ENCODE results near the gene SYNE4. TPM values are rescaled to one million over a fixed set of nuclear protein-coding genes. Genes with fewer than 3 reads are reported as not detected.
"Not testable (repeated sequence)": the region's sequence is repeated elsewhere in the genome, so short reads cannot be mapped to it uniquely, and the experiment has no call there.

Gene SYNE4
- total and polyA plus RNA-seq, 10 donors: 0.54 to 1.6 (median 0.89) TPM; not detected in 1

- WGBS, 5 donors: 84 to 96% (median 92%) methylated on average over 1 to 5 of the region's 5 CpGs
- intact Hi-C loops (cut with DNase I; ENCODE audit: low total_unique reads): no loop called here
- no peak overlapping the region for H3K4me3 ChIP-seq
- H3K4me1 ChIP-seq: peaks cover 0 to 16% (median 14%) of the 10 kb centered on the region in 6 donors
- no peak for DNase-seq
- TF ChIP-seq CTCF (IDR thresholded peaks at IDR 0.05 in 8 of 11, conservative IDR thresholded peaks at IDR 0.05 in 3 of 11): no peak
- TF ChIP-seq POLR2A (IDR thresholded peaks at IDR 0.05): no peak
- TF ChIP-seq POLR2AphosphoS5 (IDR thresholded peaks at IDR 0.05): no peak
- H3K36me3 ChIP-seq: no peaks in the 10 kb centered on the region
- H3K27me3 ChIP-seq (replicated peaks in 1 of 7): peaks cover 0 to 73% (median 12%) of the 10 kb centered on the region in 7 donors
- peaks cover 0 to 7% (median 0%) of the 10 kb centered on the region in 8 donors for H3K9me3 ChIP-seq
- no peak overlapping the region for H3K27ac ChIP-seq
These were observed 22.5 kb downstream of the SYNE4 start for GRCh38 chr19:35986111-35986510.

GRCh38 chr19:35983177-35983576 is 25.4 kb downstream of the SYNE4 start:
- H3K4me3 ChIP-seq: no peak overlapping the region
- intact Hi-C loops (cut with DNase I; ENCODE audit: low total_unique reads): no loop called here
- peaks cover 0 to 16% (median 14%) of the 10 kb centered on the region in 6 donors for H3K4me1 ChIP-seq
- TF ChIP-seq CTCF (IDR thresholded peaks at IDR 0.05 in 8 of 11, conservative IDR thresholded peaks at IDR 0.05 in 3 of 11) (no peak), POLR2A (IDR thresholded peaks at IDR 0.05) (no peak), POLR2AphosphoS5 (IDR thresholded peaks at IDR 0.05) (no peak)
- H3K27me3 ChIP-seq (replicated peaks in 1 of 7): peaks cover 0 to 88% (median 18%) of the 10 kb centered on the region in 7 donors
- no peak overlapping the region for H3K27ac ChIP-seq
- no peaks in the 10 kb centered on the region for H3K36me3 ChIP-seq
- H3K9me3 ChIP-seq: no peaks in the 10 kb centered on the region
- WGBS, 5 donors: 80 to 86% (median 83%) methylated on average over 8 of the region's 8 CpGs
- DNase-seq: no peak

GRCh38 chr19:35980997-35981396 is 27.6 kb downstream of the SYNE4 start:
- H3K27ac ChIP-seq; intact Hi-C loops (cut with DNase I; ENCODE audit: low total_unique reads); H3K4me1 ChIP-seq; H3K36me3 ChIP-seq; DNase-seq; H3K9me3 ChIP-seq; H3K4me3 ChIP-seq: not testable (repeated sequence)
- H3K27me3 ChIP-seq (replicated peaks in 1 of 7): peaks cover 0 to 88% (median 6%) of the 10 kb centered on the region in 7 donors
- WGBS, 5 donors: 80 to 91% (median 83%) methylated on average over 4 of the region's 4 CpGs

- H3K4me1 ChIP-seq: no peaks in the 10 kb centered on the region
- DNase-seq: no peak
- no peaks in the 10 kb centered on the region for H3K36me3 ChIP-seq
- H3K9me3 ChIP-seq: no peaks in the 10 kb centered on the region
- H3K27me3 ChIP-seq (replicated peaks in 1 of 7): peaks cover 0 to 82% (median 6%) of the 10 kb centered on the region in 7 donors
- H3K4me3 ChIP-seq: no peak overlapping the region
- intact Hi-C loops (cut with DNase I; ENCODE audit: low total_unique reads): no loop called here
- WGBS, 5 donors: 60 to 64% (median 63%) methylated on average over 19 to 20 of the region's 20 CpGs
- TF ChIP-seq POLR2AphosphoS5 (IDR thresholded peaks at IDR 0.05) (no peak), CTCF (IDR thresholded peaks at IDR 0.05 in 8 of 11, conservative IDR thresholded peaks at IDR 0.05 in 3 of 11) (no peak), POLR2A (IDR thresholded peaks at IDR 0.05) (no peak)
- H3K27ac ChIP-seq: no peak overlapping the region
These were observed 29.7 kb downstream of the SYNE4 start for GRCh38 chr19:35978832-35979365.
